Cardiac muscle cell (in vitro differentiated cells and primary cell): ENCODE measurements around the gene SULT4A1. TPM values are rescaled to one million over a fixed set of nuclear protein-coding genes. Genes with fewer than 3 reads are reported as not detected.

ENCODE experiments used
- DNase-seq, 2 donors: peaks; one replicate each; pipeline versions ENCODE4 v3.0.0 to v3.0.0-alpha.2; 2010 to 2017; ENCODE audit warnings: low read depth in 1 of 2, low spot score in 1 of 2
- H3K27ac ChIP-seq: fragments of 200-600 bp; sonication (generic); 2 replicates; pipeline ENCODE4 v1.5.1; 2016
- H3K27me3 ChIP-seq: fragments of 200-600 bp; sonication (generic); 2 replicates; pipeline ENCODE4 v1.6.0; 2016; ENCODE audit warnings: control low read depth
- H3K36me3 ChIP-seq: fragments of 200-600 bp; sonication (generic); 2 replicates; pipeline ENCODE4 v1.5.1; 2016; ENCODE audit warnings: control low read depth
- H3K4me1 ChIP-seq: fragments of 200-600 bp; sonication (generic); 2 replicates; pipeline ENCODE4 v1.8.1; 2017; ENCODE audit warnings: low read depth, mild to moderate bottlenecking, mixed run types
- H3K4me3 ChIP-seq: fragments of 200-600 bp; sonication (generic); 2 replicates; pipeline ENCODE4 v1.5.1; 2016; ENCODE audit warnings: mild to moderate bottlenecking
- H3K9me3 ChIP-seq: fragments of 200-600 bp; sonication (generic); 2 replicates; pipeline ENCODE4 v1.5.1; 2017; ENCODE audit warnings: low read depth, mild to moderate bottlenecking, control low read depth
- CTCF ChIP-seq: IDR thresholded peaks from 2 replicates; pipeline ENCODE4 v1.5.1; 2012; ENCODE audit warnings: low read depth, mild to moderate bottlenecking, low read length
- polyA plus RNA-seq: library from polyadenylated mRNA; unstranded; fragments of >200 nt; fragmentation: Nextera tagmentation; extraction: Ambion mirVana; gene quantifications from 2 replicates; pipeline ENCODE4 v1.2.1, GENCODE V29; 2016
- total RNA-seq: library from RNA; depleted of rRNA; stranded (reverse); fragments of >200 nt; gene quantifications from 2 replicates; pipeline ENCODE4 v1.2.3, GENCODE V29; 2016

SULT4A1 gene
- total and polyA plus RNA-seq, 2 experiments from 2014 or later = 1.3 to 3.2 TPM

- no peaks in the 10 kb centered on the region for H3K4me1 ChIP-seq
- H3K9me3 ChIP-seq = no peaks in the 10 kb centered on the region
- H3K36me3 ChIP-seq = no peaks in the 10 kb centered on the region
- H3K27me3 ChIP-seq = peaks cover 12% of the 10 kb centered on the region
- H3K4me3 ChIP-seq = peak overlapping the region; percentile 50
- DNase-seq = peak in 1 of 2 donors; percentile 49
- H3K27ac ChIP-seq = no peak overlapping the region
- TF ChIP-seq CTCF = no peak
These were observed 784 bp downstream of the SULT4A1 start for GRCh38 chr22:43861529-43861928.

- peaks cover 12% of the 10 kb centered on the region for H3K27me3 ChIP-seq
- no peak overlapping the region for H3K27ac ChIP-seq
- H3K36me3 ChIP-seq = no peaks in the 10 kb centered on the region
- DNase-seq = no peak
- H3K4me1 ChIP-seq = no peaks in the 10 kb centered on the region
- no peaks in the 10 kb centered on the region for H3K9me3 ChIP-seq
- H3K4me3 ChIP-seq = no peak overlapping the region
- no peak for TF ChIP-seq CTCF
These were observed 1.5 kb downstream of the SULT4A1 start for GRCh38 chr22:43860831-43861230.

GRCh38 chr22:43860126-43860525 is 2.2 kb downstream of the SULT4A1 start:
- H3K27ac ChIP-seq = no peak overlapping the region

GRCh38 chr22:43859621-43860020 is 2.7 kb downstream of the SULT4A1 start:
- Histone ChIP-seq H3K36me3 (no peaks in the 10 kb centered on the region), H3K4me3 (no peak overlapping the region), H3K9me3 (no peaks in the 10 kb centered on the region), H3K4me1 (no peaks in the 10 kb centered on the region), H3K27me3 (peaks cover 12% of the 10 kb centered on the region), H3K27ac (no peak overlapping the region)
- TF ChIP-seq CTCF = no peak
- DNase-seq = no peak

More at GRCh38 chr22:43860126-43860525, 2.2 kb downstream of the SULT4A1 start:
- TF ChIP-seq CTCF = no peak
- Histone ChIP-seq H3K4me1 (no peaks in the 10 kb centered on the region), H3K27me3 (peaks cover 12% of the 10 kb centered on the region), H3K36me3 (no peaks in the 10 kb centered on the region), H3K9me3 (no peaks in the 10 kb centered on the region), H3K4me3 (no peak overlapping the region)
- DNase-seq = no peak

- no peaks in the 10 kb centered on the region for H3K4me1 ChIP-seq
- H3K4me3 ChIP-seq = no peak overlapping the region
- H3K9me3 ChIP-seq = no peaks in the 10 kb centered on the region
- H3K27ac ChIP-seq = no peak overlapping the region
- TF ChIP-seq CTCF = no peak
- peaks cover 9% of the 10 kb centered on the region for H3K27me3 ChIP-seq
- no peak for DNase-seq
- no peaks in the 10 kb centered on the region for H3K36me3 ChIP-seq
These were observed 3.1 kb downstream of the SULT4A1 start for GRCh38 chr22:43859176-43859575.
